GM21786 (cell line): ENCODE data around the gene GPR171.

Experiments
- ATAC-seq: cut with Tn5 transposase; IDR thresholded peaks from one replicate; pipeline ENCODE4 v1.9.1; 2021; ENCODE audit not compliant: unreplicated experiment

GPR171 gene

DNA sequence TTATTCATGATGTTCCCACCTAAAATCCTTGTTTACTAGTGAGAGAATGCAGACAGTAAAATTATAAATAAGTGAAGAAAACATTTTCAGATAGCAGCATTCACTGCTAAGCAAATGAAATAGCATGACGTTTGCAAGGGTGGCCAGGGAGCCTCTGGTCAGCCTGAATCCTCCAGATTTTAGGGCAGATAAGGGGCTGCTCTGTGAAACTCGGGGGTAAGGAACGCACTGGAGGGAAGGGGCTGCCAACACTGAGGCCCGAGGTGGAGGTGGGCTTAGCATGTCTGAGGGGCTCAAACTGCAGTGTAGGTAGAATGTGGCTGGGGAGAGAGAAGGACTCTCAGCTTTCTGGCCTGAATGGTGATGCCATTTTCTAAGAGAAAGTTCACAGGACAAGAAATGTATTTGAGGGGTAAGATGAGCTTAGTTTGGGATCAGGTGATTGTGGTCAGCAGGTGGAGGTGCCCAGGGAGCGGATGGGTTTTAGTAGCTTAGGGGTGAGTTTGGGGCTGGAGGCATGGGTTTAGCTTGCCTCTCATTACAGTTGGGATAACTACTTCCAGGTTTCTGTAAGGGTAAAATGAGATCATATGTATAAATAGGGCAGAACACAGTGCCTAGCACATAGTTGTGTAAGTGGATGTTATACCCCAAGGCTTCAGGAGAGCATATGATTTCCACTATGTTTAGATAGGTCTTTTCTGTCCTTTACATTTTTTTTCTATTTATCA lies 20.5 kb downstream of the GPR171 start:
- ATAC-seq, result no peak

DNA sequence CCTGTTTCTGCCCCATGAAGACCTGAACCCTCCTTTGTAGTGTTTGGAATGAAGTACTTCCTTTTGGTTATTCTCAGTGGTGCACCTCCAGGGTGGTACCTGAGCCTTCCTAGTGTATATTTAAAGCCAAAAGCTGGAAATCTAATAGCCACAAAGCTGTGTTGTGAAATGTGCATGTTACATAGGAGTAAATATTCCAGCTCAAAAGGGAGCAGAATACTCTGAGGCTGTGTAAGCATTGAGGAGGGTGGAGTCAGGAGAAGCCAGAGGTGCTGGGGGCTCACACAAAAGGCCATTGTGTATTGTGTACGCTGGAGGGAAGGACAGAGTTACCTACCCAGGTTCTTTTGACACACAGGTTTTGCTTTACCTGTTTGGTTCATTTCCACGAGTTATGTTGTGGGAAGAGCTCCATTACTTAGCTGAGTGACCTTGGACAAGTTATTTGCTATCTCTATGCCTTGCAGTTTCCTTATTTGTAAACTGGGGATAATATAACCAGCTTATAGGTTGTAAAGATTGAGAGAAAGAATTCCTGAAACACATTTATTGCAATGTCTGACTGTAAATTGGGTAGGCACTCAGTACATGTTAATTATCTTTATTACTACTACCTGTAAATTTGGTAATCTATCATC lies 24.7 kb downstream of the GPR171 start:
- no peak for ATAC-seq

DNA sequence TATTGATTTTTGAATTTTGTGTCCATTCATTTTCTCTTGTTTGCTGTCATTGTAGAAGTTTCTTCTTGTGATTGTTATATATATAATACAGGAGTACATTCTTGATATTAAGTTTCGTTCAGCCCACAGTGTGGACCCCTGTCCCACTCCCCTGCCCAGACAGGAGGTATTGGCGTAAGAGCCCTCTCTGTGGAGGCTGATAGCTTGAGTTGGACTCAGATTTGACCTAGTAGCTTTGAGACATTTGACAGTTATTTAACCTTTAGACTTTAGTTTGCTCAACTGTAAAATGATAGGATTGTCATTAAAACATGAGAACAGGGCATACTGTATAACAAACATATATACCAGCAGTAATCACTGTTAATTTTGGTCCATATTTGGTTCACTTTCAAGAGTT lies 27.1 kb downstream of the GPR171 start:
- ATAC-seq, result no peak

DNA sequence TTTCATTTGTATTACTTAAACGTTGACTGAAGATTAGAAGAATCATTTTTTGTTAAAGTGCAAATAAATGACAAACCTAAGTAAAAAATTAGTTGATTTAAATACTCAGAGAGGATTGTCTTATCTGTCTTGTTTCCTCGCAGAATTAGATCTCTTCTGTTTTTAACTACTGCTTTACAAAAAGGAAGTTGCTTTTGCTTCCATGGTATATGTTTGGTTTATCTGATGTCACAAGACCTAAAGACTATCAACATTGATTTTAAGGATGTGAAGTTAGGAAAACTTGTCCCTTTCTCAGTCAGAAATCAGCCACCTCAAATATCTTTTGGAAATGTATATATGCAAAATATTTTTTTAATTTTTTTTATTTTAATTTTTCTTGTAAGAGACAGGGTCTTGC lies 28.7 kb downstream of the GPR171 start:
- no peak for ATAC-seq

DNA sequence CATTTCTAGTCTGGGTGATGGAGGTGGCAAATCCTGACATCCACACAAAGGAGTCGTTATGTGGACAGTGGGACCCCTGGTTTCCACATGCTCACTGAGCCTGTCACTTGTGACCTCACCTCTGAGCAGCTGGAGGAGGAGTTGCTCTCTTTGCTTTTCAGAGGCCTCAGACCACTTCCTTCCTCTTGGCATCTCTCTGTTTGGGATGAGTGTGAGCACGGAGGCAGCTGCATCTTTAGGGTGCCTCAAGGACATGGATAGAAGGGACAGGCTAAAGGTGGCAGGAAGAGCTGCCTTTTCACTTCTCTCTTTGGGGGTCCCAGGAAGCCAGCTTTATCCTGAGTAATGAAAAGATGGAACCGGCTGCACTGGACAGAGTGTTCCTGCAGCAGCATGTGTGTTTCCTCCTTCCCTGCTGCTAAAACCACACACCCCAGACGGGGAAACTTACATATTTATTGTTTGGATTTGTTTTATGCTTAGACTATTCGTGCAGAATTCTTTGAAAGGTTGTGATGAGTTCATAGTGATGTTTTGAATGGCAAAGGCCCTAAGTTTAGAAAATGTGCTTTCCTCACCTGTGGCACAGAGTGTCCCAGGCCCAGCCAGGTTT lies 31.8 kb downstream of the GPR171 start:
- ATAC-seq, result peak; percentile 59

DNA sequence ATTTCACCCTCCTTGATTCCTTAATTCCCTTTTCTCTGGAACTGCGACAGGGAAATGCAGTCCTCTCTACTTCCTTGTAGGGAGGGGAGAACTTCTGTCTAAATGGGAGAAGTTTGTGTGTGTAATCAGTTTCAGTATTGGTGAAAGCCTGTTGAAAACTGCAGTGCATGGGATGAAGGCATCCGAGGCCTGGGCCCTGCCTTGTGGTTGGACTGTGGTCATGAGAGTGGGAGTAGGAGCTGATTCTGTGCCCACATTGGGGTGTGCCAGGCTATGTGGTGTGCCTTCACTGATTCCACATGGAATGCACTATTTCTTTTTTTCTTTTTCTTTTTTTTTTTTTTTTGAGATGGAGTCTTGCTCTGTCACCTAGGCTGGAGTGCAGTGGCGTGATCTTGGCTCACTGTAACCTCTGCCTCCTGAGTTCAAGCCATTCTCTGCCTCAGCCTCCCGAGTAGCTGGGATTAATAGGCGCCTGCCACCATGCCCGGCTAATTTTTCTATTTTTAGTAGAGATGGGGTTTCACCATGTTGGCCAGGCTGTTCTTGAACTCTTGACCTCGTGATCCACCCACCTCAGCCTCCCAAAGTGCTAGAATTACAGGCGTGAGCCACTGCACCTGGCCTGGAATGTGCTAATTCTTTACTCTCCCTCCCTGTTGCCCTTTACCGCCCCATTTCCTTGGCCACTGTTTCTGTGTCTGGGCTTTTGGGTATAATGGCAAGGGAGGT lies 32.9 kb downstream of the GPR171 start:
- ATAC-seq, result peak; percentile 29

DNA sequence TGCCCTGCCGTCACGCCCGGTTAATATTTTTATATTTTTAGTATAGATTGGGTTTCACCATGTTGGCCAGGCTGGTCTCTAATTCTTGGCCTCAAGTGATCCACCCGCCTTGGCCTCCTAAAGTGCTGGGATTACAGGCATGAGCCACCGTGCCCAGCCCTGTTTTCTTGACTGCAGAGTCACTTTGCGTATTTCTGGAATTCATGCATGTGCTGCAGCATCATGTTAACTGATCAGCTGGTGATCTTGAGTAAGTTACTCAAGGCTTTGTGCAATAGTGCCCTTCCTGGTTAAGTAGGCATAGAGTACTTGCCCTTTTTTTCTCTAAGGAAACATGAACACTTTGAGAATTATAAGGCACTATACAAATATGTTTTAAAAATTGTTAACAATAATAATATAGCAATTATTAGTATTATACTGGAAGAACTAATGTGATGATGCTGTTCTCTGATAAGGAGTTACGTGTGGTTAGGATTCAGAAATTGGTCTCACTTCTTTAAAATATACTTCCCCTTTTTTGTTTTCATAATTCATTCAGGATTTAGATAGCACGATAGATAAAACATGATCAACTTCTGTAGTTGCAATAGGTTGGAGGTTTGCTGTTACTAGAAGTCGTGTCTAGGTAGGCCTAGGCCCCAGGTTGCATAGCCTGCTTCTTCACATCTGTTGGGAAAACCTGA lies 33.6 kb downstream of the GPR171 start:
- ATAC-seq, result peak; percentile 33

DNA sequence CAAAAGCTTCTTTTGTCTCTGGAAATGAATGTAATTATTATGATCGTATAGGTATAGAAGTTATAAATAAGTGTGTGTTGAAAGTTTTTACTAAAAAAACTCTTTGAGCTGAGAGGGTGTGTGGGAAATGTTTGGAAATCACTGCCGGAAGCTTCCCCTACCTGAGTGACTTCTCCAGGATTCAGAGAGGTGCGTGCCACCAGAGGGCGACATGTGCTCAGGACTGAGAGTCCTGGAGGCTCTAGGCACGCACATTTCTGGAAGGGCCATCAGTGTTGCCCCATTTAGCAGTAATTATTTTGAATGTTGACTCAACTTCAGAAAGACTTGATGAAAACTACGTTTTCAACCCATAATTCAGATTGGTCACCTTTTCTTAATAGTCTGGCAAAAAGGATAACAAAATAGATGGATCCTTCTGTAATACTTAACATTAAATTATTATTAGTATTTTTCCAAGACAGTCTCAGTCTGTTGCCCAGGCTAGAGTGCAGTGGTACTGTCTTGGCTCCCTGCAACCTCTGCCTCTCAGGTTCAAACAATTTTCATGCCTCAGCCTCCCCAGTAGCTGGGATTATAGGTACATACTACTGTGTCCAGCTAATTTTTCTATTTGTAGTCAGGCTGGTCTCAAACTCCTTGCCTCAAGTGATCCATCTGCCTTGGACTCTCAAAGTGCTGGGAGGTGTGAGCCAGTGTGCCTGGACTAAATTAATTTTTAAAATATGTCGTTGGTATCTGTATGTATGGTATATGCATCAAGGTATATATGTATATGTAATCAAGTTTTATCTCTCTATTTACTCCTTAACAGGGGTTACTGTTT lies 34.5 kb downstream of the GPR171 start:
- peak; percentile 48 for ATAC-seq

DNA sequence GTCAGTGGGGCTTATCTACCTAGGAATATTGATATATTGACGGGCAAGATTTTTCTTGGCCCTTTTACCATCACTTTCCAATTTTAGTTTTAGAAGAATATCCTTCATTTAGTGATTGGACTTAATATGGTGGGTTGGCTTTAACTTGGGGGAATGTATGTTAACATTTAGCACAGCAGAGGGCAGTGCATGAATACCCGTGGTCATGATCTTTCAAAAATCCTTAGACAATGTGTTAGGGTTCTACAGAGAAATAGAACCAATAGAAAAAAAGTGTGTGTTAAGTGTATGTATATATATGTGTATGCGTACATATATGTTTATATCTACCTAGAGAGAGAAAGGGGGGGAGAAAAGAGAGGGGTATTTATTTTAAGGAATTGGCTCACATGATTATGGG lies 36.9 kb downstream of the GPR171 start:
- no peak for ATAC-seq

DNA sequence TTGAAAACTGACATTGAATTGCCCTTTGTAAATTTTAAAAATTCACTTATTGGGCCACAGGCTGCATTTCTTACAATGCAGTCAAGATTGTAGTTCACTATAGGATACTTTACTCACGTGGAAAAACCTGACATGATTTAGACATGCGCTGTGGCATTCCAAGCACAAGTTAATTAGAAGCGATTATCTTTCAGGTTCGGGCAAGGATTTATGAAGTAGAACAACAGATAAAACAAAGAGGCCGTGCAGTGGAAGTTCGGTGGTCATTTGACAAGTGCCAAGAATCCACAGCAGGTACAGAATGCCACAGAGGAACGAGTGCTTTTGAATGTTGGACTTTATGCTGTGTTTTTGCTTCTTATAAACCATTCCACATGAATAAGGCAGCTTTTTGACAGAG lies 37.8 kb downstream of the GPR171 start:
- ATAC-seq, result no peak

DNA sequence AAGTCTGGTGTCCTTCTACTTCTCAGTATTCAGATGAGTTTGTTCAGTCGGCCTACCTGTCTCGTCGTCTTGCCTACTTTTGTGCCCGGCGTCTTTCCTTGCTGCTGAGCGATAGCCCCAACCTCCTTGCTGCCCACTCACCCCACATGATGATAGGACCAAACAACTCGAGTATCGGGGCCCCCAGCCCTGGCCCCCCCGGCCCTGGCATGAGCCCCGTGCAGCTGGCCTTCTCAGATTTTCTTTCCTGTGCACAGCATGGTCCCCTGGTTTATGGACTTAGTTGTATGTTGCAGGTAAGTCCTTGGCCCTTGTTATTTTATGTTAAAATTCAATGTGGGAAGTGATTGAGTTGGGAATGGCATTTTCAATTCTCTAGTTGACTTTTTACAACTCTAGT lies 43.2 kb downstream of the GPR171 start:
- ATAC-seq, result no peak

DNA sequence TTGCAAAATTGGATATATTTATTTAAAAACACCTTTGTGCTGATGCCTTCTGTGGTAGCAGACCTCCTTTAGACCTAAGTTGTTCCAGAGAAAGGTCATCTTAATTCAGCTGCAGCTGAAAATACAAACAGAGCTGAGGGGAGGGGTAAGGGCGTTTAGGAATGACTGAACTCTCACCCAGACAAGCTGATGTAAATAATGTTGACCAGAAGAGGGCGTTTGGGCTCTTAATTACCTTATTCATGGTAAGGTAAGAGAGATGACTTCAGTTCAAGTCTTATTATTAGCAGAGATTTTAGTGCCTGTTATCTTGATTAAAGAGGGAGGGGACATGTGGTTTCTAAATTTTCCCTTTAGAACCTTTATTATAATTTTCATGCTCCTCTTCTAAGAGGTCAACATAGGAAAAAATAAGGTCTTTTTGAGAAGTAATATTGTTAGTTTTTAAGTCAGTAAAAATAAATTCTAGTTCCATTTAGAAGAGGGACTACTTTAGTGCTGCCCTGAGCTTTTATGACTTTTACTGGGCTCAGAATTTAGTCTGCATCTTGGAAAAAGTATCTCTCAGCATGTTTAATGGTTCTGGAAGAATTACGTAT lies 46.3 kb downstream of the GPR171 start:
- peak; percentile 85 for ATAC-seq

DNA sequence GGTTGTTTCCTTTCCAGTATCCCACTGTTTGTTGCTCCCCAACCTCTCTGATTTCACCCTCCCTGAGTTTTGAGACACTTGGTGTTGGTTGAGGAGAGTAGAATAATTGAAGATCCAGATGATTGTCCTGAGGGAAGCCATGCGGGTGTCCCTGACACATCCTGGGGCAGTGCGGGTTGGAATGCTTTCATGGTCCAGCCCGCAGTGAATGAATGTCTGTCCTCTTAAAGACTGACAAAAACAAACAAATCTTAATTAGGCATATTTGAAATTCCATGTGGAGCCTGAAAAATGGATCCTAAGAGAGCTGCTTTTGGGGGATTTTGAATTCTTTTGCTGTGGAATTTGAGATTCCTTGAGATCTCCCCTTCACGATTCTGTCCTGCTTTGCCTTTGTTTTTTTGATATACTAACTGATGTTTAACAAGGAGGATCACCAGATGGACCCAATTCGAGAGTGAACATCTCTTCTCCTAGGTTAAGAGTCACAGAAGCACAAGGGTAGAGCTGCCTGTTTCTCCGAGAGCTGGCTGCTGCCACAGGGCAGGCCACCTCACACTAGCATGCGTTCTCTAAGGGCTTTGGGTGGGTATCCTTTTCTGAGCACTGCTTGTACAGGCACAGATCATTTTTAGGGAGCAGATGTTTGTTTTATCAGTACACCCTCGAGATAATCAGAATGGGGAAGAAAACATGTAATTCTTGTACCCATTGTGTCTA lies 47.4 kb downstream of the GPR171 start:
- no peak for ATAC-seq

DNA sequence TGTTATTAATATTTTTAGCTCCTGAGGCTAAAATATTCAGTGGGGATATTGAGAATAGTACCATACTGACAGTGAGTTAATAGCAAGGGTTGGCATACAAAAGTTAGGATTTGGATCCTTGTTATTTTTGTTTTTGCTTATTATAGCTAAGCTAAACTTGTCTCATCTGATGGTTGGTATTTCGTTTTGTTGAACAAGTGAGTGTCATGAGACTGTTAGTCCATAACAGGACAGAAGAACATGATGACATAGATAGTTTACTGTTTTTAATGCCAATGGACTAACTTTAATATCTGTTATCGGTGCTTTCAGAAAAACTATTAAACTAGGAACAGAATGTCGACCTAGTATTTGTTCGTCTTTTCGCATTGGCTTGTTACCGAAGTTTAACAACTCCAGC lies 48.5 kb downstream of the GPR171 start:
- ATAC-seq, result no peak

DNA sequence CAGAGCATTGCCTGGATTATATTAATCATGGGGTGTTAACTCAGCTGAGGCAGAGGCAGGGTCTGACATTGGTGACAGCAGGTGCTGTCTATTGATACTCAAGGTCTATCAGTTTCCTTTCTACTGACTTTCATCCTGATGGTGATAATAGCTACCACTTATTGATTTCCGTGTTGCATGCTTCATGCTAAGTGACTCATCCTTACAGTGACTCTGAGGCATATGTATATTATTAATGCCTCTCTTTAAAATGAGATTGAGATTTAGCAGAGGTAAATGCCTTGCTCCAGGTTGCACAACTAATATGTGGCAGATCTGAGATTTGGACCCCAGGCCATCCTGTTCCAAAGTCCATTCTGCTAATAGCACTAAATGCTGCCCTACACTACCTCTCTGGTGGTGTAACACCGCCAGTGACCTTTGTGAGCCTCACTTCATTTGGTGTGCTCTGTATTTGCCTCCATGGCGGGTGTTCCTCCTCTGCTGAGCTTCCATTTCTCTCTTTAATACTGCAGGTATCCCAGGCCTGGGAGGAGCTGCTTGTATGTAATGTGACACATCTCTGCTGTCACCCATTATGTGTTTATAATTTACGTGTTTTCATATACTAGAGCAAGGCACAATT lies 50.4 kb downstream of the GPR171 start:
- no peak for ATAC-seq
